Ishikawa (cell line): ENCODE results near the gene ZGRF1.

Experiments used
- CEBPB ChIP-seq: IDR thresholded peaks from 2 replicates; pipeline ENCODE4 v1.6.1; 2012
- CREB1 ChIP-seq: IDR thresholded peaks from 2 replicates; pipeline ENCODE4 v1.6.1; 2012; ENCODE audit warnings: low read depth
- EGR1 ChIP-seq: IDR thresholded peaks from 2 replicates; pipeline ENCODE4 v1.6.1; 2012
- EP300 ChIP-seq: IDR thresholded peaks from 2 replicates; pipeline ENCODE4 v1.6.1; 2012; ENCODE audit warnings: borderline replicate concordance
- FOXM1 ChIP-seq: IDR thresholded peaks from 2 replicates; pipeline ENCODE4 v1.6.1; 2012; ENCODE audit warnings: low read depth, borderline replicate concordance
- MAX ChIP-seq: IDR thresholded peaks from 2 replicates; pipeline ENCODE4 v1.6.1; 2012
- NFIC ChIP-seq: IDR thresholded peaks from 2 replicates; pipeline ENCODE4 v1.6.1; 2012
- RAD21 ChIP-seq: IDR thresholded peaks from 2 replicates; pipeline ENCODE4 v1.6.1; 2012; ENCODE audit warnings: low read depth
- TAF1 ChIP-seq: IDR thresholded peaks from 2 replicates; pipeline ENCODE4 v1.6.1; 2012; ENCODE audit warnings: low read depth, mild to moderate bottlenecking
- TCF12 ChIP-seq: IDR thresholded peaks from 2 replicates; pipeline ENCODE4 v1.6.1; 2012; ENCODE audit warnings: low read depth
- TEAD4 ChIP-seq: IDR thresholded peaks from 2 replicates; pipeline ENCODE4 v1.6.1; 2012
- USF1 ChIP-seq: IDR thresholded peaks from 2 replicates; pipeline ENCODE4 v1.6.1; 2012
- YY1 ChIP-seq: IDR thresholded peaks from 2 replicates; pipeline ENCODE4 v1.6.1; 2012; ENCODE audit warnings: low read depth
- ZBTB7A ChIP-seq: IDR thresholded peaks from 2 replicates; pipeline ENCODE4 v1.6.1; 2012; ENCODE audit warnings: low read depth
- TF ChIP-seq, protein P1 (sequence below): IDR thresholded peaks from 2 replicates; pipeline ENCODE4 v1.6.1; 2012; ENCODE audit warnings: low read depth, mild to moderate bottlenecking

The ZGRF1 gene

GRCh38 chr4:112636688-112637551, at the start of gene ZGRF1, which contains the start of gene LARP7:
TSS of gene ZGRF1 (minus strand) at chr4:112636909. CDS start at chr4:112633176, 3,733 bp downstream.
TSS of gene LARP7 (plus strand) at chr4:112637143. CDS start at chr4:112644670, 7,527 bp downstream.
- TF ChIP-seq EP300 (0 out of 2 replicates have a peak, but pooled peaks have one; percentile 14), CREB1 (peak; percentile 95), NFIC (peak; percentile 57; the same call in 1 of the 2 replicates), ZBTB7A (no peak), USF1 (no peak), FOXM1 (peak; percentile 48; the same call in 1 of the 2 replicates), TCF12 (peak; percentile 24; the same call in 1 of the 2 replicates), TEAD4 (no peak), MAX (peak; percentile 81), EGR1 (no peak), TAF1 (peak; percentile 38), RAD21 (peak; percentile 37; the same call in 1 of the 2 replicates), CEBPB (peak; percentile 44; the same call in 1 of the 2 replicates)

- TF ChIP-seq TAF1: no peak
- no peak for TF ChIP-seq TCF12
- no peak for TF ChIP-seq FOXM1
- TF ChIP-seq ZBTB7A: no peak
- TF ChIP-seq TEAD4: no peak
- no peak for TF ChIP-seq USF1
- TF ChIP-seq EP300: no peak
Observed at GRCh38 chr4:112680996-112681395, 44.3 kb upstream of the ZGRF1 start.

- TF ChIP-seq TAF1: no peak
- TF ChIP-seq RAD21: no peak
- TF ChIP-seq TCF12: no peak
- TF ChIP-seq EP300: no peak
- no peak for TF ChIP-seq TEAD4
- TF ChIP-seq NFIC: no peak
- no peak for TF ChIP-seq ZBTB7A
- TF ChIP-seq CREB1: no peak
- no peak for TF ChIP-seq CEBPB
- TF ChIP-seq FOXM1: no peak
- TF ChIP-seq USF1: no peak
- no peak for TF ChIP-seq YY1
- no peak for TF ChIP-seq EGR1
- TF ChIP-seq MAX: no peak
- TF ChIP-seq, protein P1, sequence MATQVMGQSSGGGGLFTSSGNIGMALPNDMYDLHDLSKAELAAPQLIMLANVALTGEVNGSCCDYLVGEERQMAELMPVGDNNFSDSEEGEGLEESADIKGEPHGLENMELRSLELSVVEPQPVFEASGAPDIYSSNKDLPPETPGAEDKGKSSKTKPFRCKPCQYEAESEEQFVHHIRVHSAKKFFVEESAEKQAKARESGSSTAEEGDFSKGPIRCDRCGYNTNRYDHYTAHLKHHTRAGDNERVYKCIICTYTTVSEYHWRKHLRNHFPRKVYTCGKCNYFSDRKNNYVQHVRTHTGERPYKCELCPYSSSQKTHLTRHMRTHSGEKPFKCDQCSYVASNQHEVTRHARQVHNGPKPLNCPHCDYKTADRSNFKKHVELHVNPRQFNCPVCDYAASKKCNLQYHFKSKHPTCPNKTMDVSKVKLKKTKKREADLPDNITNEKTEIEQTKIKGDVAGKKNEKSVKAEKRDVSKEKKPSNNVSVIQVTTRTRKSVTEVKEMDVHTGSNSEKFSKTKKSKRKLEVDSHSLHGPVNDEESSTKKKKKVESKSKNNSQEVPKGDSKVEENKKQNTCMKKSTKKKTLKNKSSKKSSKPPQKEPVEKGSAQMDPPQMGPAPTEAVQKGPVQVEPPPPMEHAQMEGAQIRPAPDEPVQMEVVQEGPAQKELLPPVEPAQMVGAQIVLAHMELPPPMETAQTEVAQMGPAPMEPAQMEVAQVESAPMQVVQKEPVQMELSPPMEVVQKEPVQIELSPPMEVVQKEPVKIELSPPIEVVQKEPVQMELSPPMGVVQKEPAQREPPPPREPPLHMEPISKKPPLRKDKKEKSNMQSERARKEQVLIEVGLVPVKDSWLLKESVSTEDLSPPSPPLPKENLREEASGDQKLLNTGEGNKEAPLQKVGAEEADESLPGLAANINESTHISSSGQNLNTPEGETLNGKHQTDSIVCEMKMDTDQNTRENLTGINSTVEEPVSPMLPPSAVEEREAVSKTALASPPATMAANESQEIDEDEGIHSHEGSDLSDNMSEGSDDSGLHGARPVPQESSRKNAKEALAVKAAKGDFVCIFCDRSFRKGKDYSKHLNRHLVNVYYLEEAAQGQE: no peak
Observed at GRCh38 chr4:112677519-112678091, 40.9 kb upstream of the ZGRF1 start.

- TF ChIP-seq TAF1 (no peak), FOXM1 (no peak), RAD21 (no peak), USF1 (no peak), TEAD4 (no peak), EP300 (no peak), EGR1 (no peak), CEBPB (no peak), MAX (no peak), NFIC (no peak)
- TF ChIP-seq, protein P1: no peak
Observed at GRCh38 chr4:112674376-112674775, 37.7 kb upstream of the ZGRF1 start.
